Muscle of back (tissue), 13 donors: ENCODE measurements around the gene MSANTD2. TPM values are rescaled to one million over a fixed set of nuclear protein-coding genes. Genes with fewer than 3 reads are reported as not detected.

ENCODE experiments used
- DNase-seq, 3 donors: peaks; one replicate each; pipeline versions ENCODE4 v3.0.0 to v3.0.0-alpha.2; 2013
- long read RNA-seq, 9 donors: transcript quantifications; one replicate each; lab custom pipeline, GENCODE V29; 2026
- polyA plus RNA-seq, 10 donors: library from polyadenylated mRNA; unstranded; fragments of 120-200 nt; gene quantifications; one replicate each; pipeline ENCODE4 v1.2.1, GENCODE V29; 2013; ENCODE audit not compliant: insufficient read length in 10 of 10

MSANTD2 gene
- 10 to 100 TPM in 9 of 10 donors, 1 to 10 TPM in 1; 9.4 to 22.7 (median 13.8) TPM for polyA plus RNA-seq
- long read RNA-seq, donor 1, partial matches to known transcripts = 0 of 1 reads
- long read RNA-seq, donor 1, other reads (novel, unspliced or antisense) = 0 of 1 reads
- long read RNA-seq, donor 2, partial matches to known transcripts = 0 of 4 reads
- long read RNA-seq, donor 2, other reads (novel, unspliced or antisense) = 0 of 4 reads
- long read RNA-seq, donor 3 = 0 reads
- long read RNA-seq, donor 4, partial matches to known transcripts = 0 of 2 reads
- long read RNA-seq, donor 4, other reads (novel, unspliced or antisense) = 0 of 2 reads
- long read RNA-seq, donor 5, partial matches to known transcripts = 0 of 1 reads
- long read RNA-seq, donor 5, other reads (novel, unspliced or antisense) = 0 of 1 reads
- long read RNA-seq, donor 6, partial matches to known transcripts = 0 of 3 reads
- long read RNA-seq, donor 6, other reads (novel, unspliced or antisense) = 0 of 3 reads
- long read RNA-seq, donor 7, partial matches to known transcripts = 0 of 6 reads
- long read RNA-seq, donor 7, other reads (novel, unspliced or antisense) = 0 of 6 reads
- long read RNA-seq, donor 8, partial matches to known transcripts = 0 of 1 reads
- long read RNA-seq, donor 8, other reads (novel, unspliced or antisense) = 0 of 1 reads
- long read RNA-seq, donor 9 = 0 reads

DNA sequence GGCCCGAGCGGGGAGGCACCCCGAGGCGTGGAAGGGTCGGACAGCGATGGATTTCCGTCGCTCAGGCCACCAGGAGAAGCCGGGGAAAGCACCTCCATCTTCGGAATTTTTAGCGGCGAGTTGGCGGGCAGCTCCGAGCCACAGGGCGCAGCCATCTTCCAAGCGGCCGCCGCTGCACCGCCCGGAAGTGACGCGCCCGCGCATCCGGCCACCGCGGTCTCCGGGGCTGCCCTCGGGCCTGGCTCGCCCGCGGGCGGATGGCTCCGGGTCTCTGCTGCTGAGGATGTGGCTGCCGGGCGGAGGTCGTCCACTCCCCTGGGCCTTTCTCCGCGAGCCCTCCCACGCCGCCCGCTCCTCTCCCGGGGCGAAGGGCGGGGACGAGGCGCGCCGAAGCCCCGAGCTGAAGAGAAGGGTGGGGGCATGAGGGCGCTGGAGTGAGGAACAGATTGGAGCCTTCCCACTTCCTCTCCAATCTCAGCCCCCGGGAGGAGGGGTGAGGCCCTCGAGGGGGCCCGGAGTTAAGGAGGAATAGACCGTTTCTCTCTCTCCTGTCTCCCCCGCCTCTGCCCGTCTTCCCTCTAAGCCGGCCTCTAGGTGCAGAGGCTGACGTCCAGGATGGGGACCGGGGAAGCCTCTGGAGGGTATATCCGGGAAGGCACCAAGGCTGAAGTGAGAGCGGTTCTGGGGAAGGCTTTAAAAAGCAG is at the start of gene MSANTD2:
TSS of gene MSANTD2 (minus strand) at position 181 of the 704 bp plus-strand sequence. CDS start at position 155, 26 bp downstream.
- DNase-seq = peak; percentile 84 to 98 (median 92)

GRCh38 chr11:124846070-124846673 is 46.0 kb upstream of the MSANTD2 start:
- no peak for DNase-seq

DNA sequence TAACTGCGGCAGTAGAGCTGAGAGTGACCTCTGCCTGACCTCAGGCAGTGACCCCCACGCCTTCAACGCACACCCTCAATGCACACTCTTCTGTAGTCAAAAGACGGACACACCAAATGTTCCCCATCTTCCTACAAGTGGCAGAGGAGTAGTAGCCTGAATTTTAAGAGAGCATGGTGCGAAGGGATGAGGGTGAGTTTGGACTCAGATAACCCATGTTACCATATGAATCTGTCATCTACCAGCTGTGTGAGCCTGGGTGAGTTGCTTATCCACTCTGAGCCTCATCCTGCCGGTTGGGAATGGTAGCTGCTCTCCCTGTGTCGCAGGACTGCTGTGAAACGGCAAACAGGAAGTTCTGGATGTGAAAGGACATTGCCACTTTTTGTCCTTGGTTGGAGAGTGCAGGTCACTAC is 44.5 kb upstream of the MSANTD2 start:
- DNase-seq = no peak

GRCh38 chr11:124843616-124843910 is 43.4 kb upstream of the MSANTD2 start:
- no peak for DNase-seq

DNA sequence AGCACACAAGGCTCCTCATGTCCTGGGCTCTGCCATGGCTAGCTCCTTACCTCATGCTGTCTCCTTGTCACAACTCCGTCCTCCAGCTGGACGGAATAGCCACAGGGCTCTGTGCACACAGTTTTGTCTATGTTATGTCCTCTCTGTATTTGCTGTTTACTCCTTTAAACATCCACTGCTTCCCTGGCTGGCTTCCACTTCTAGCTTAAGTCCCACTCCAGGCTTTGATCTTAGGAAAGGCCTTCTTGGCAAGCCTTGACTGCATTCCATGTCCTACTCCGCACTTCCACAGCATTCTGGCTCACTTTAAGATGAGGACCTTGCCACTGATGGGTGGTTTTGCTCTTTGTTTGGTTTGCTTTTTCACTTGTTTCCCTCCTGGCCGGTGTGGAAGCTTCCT is 42.1 kb upstream of the MSANTD2 start:
- DNase-seq = peak in 1 of 3 donors; percentile 53

DNA sequence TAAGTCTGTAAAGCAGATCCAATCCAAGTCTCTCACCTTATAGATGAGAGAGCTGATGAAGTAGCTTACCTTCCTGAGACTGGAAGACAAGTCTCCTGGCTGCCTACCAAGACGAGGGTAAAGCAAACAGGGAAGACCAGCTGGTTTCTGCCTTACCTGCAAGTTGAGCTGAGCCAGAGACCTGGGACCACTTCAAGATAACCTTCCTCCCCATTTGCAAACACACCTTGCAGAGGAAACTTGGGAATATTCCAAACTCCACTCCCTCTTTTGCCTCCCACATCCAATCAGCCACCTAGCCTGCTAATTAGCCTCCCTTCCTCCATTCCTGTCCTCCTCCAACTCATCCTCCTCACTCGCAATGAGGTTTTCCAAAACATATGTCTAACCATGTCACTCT is 41.6 kb upstream of the MSANTD2 start:
- no peak for DNase-seq

GRCh38 chr11:124841201-124841600 is 41.0 kb upstream of the MSANTD2 start:
- DNase-seq = no peak

DNA sequence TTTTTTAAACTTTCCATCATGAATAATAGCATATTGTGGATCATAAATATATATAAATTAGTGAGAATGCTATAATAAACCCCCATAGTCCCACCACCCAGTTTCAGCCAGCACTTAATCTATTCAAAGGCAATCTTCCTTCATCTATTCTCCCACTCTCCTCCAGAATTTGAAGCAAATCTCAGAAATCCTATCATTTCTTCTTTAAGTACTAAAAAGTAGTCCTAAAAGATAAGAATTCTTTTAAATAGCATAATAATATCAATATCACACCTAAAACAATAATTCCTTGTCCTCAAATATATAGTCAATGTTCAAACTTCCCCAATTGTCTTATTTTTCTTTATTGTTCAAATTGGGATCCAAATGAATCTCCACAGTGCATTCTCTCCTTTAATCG is 40.5 kb upstream of the MSANTD2 start:
- DNase-seq = no peak

DNA sequence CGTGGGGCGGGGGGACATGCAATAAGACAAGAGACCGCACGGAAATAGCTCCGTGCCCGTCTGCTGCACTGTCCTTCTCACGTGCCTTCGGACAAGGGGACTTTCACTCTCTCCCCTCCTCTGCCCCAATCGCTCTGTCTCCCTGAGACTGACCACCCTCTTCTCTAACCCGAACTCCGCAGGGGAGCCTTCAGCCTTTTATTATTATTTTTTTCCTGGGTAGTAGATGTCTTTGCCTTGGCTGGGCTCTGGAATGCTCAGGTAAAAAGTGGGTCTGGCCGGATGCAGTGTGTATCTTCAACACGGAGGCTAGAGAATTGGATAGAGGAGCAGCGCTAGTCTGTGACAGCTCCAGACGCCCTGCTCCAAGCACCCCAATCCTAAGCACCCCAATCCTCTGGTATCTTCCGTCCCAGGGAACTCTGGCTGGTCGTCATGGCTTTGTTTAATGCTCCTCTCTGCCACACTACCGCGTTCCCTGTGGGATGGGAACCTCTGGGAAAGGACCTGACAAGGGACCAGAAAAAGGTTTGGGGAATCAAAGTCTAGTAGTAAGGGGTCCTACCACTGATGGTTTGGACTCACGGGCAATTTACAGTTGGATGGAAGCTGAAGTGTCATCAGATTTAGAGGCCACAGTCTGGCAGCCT is 39.9 kb upstream of the MSANTD2 start:
- DNase-seq = no peak

DNA sequence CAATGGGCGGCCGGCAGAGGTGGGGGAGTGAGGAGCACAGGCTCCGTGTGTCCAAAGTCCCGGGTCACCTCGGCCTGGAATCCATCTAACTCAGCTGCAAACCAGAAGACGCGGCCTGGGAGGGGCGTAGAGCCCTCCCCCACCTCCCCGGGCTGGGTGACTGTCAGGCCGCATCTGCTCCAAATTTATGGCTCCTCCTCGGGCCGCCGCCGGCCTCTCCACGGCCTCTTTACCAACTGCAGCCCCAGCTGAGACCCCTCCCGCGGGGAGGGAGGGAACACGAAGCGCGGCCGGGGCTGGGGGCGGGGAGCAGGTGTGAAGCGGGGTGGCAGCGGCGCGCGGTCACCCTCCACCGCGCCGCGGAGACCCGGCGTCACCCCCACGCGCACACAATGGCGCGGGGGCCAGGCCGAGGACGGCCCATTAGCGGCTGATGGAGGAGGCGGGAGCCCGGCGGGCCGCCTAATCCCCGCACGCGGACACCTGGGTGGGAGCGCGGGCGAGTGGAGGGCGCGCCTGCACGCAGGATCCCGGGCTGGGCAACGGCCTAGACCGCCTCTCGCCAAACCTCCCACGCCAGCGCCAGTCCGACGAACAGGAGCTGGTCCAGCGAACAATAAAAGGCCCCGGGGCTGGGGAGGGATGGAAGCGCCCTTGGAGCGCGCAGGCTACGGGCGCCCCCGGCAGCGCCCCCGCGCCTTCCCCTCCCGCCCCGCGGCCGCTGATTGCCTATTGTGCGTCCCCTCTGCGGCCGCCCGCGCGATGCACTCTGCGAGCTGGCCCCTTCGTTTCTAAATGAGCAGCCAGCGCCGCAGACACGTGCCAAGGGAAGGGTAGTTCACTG is 39.1 kb upstream of the MSANTD2 start:
- peak in 1 of 3 donors; percentile 46 for DNase-seq

DNA sequence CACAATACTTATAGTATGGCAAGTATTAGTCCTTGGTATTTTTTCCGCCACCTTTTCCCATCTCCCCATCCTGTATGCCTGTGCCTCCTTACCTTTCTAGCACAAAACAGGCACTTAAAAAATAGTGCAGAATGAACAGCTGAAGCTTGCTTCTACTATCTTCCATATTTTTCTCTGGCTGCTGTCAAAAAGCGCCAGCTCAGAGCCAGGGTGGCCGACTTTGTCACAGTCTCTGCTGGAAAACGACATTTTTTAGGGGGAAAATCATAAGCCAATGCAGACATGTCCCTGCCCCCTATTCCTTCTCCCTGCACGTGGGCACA is 38.6 kb upstream of the MSANTD2 start:
- DNase-seq = no peak

DNA sequence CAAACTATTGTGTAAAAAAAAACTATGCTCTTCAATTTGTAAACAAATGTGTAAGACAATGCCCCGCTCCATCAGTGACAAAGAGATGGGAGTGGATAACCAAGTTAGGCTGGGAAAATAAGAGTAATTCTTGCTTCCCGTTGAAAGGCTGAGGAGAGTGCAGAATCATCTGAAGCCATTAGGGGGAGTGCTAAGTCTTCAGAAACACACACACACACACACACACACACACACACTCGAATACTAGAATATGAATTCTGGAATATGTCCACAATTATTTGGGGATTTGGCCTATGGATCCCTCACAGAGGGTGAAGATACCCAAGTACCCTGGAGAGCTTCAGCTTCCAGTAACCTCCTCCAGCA is 37.3 kb upstream of the MSANTD2 start:
- peak; percentile 57 to 79 (median 67) for DNase-seq

- DNase-seq = no peak
These were observed 35.7 kb upstream of the MSANTD2 start for GRCh38 chr11:124835918-124836317.

DNA sequence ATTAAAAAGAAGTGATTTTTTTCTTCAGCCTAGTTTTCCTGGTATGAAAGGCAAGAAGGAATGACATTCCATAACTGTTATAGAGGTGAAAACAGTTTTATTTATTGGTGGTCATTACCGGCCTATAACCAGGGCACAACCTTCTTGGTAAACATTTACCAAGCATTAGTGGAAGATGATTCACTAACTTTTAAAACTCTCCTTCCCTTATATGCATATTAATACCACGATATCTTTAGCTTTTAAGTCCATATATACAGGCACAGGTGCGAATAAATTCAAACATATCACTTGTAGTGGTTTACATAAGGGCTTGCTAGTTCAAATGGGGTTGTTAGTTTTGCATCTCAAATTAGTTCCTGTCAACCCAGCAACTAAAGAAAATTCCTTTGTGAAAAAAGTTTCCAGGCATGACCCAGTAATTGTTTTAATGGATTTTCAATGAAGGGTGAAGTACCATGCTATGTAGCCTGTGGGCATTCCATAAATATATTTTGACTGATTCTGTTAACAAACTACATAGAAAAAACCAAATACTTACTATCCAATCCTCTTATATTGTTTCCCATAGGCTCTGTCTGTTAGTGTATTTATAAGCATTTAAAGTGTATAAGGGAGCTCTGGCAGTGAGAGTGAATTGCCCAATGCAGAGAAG is 34.4 kb upstream of the MSANTD2 start:
- DNase-seq = no peak

DNA sequence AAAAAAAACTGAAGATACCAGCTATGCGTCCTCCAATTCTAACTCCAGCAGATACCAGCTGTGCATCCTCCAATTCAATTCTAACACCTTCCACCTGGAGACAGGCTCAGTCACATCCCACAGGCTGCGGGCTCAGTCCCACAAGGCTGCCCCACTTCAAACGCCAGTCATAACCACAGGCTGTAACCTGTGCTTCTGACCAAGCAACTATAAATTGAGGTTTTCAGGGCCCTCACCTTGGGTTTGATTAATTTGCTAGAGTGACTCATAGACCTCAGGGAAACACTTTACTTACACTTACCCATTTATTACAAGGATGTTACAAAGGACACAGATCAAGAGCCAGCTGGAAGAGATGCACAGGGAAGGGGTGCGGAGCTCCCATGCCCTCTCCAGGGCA is 32.4 kb upstream of the MSANTD2 start:
- no peak for DNase-seq

DNA sequence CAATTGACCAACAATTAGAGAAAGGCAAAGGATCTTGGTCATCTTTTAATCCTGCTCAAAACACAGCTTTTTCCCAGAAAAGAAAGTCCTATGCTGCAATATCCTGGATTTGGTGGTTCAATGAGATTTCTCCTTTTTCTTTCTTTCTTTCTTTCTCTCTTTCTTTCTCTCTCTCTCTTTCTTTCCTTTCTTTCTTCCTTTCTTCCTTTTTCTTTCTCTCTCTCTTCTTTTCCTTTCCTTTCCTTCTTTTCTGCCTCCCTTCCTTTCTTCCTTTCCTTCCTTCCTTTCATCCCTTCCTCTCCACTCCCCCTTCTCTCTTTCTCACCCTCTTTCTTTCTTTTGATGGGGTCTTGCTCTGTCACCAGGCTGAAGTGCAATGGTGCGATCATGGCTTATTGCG is 31.7 kb upstream of the MSANTD2 start:
- DNase-seq = no peak

- no peak for DNase-seq
These were observed 30.5 kb upstream of the MSANTD2 start for GRCh38 chr11:124830749-124831148.

GRCh38 chr11:124829986-124830385 is 29.8 kb upstream of the MSANTD2 start:
- DNase-seq = peak in 2 of 3 donors; percentile 22 to 28

GRCh38 chr11:124825876-124826275 is 25.7 kb upstream of the MSANTD2 start:
- no peak for DNase-seq
